ENCODE data around the gene LGMN.
"Not testable (repeated sequence)": the region's sequence is repeated elsewhere in the genome, so short reads cannot be mapped to it uniquely, and the experiment has no call there.

Gene LGMN

DNA sequence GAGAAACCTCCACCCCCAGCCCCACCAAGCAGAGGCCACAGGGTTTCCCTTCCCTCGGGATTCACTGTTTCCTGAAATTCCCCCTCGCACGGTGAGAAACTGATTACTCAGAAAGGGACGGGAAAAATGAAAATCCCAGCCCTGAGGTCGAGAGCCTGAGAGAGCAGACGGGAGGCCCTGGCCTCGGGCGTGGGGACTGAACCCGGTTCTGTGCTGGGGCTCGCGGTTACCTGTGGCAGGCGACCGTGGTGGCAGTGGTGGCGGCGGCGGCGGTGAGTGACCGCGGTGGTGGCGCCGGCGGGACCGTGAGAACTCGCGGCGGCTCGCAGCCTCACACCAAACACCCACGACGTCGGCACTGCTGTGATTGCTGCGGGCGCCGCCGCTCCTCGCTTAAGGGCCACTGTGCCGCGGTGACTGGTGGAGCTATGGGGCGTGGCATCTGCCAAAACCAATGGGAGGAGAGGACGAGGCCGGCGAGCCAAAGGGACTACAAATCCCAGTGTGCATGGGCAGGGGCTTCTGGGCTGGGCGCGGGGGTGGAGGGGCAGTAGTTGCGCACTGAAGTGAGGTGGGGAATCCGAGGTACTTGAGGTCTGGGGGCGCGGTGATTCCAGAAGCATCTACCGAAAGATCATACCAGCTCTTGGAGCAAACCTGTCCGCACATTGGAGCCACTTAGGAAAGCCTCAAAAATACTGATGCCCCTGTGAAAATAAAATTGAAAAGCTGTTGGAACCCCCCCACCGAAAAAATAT, at the start of gene LGMN:
TSS of gene LGMN (minus strand) at position 369 of the 758 bp plus-strand sequence. CDS start 15,841 bp downstream, outside the sequence.
- peak; percentile 92 for DNase-seq

DNA sequence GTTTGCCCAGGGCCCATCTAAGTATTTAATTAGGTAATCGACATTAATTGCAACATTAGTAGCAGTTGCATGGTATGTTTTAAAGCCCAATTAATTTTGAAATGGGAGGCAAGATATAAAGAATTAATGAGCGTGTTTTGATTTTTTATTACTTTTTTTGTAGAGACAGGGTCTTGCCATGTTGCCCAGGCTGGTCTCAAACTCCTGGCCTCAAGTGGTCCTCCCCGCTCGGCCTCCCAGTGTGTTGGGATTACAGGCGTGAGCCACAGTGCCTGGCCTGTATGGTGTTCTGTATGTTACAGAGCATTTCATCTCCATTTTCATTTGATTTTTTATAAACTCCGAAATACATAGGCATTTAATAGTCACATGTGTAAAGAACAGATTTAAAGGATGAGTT, 46.5 kb upstream of the LGMN start:
- no peak for DNase-seq

DNA sequence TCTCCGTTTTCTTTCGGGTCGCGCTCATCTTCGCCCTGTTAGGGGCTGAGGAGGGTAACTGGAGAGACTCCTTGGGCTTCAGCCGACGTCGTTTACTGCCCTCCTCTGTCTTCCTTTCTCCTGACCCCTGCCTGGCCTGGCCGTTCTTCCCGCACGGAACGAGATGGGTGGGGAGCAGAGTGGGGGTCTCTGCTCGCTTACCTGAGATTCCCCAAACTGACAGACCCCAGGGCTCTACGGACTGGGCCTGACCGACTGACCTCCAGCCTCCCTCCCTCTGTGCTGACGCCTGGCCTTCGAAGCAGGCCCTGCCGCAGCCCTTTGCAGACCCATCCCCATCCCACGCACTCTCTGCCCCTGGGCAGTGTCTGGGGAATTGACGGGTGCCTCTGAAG, 46.1 kb upstream of the LGMN start:
- no peak for DNase-seq

DNA sequence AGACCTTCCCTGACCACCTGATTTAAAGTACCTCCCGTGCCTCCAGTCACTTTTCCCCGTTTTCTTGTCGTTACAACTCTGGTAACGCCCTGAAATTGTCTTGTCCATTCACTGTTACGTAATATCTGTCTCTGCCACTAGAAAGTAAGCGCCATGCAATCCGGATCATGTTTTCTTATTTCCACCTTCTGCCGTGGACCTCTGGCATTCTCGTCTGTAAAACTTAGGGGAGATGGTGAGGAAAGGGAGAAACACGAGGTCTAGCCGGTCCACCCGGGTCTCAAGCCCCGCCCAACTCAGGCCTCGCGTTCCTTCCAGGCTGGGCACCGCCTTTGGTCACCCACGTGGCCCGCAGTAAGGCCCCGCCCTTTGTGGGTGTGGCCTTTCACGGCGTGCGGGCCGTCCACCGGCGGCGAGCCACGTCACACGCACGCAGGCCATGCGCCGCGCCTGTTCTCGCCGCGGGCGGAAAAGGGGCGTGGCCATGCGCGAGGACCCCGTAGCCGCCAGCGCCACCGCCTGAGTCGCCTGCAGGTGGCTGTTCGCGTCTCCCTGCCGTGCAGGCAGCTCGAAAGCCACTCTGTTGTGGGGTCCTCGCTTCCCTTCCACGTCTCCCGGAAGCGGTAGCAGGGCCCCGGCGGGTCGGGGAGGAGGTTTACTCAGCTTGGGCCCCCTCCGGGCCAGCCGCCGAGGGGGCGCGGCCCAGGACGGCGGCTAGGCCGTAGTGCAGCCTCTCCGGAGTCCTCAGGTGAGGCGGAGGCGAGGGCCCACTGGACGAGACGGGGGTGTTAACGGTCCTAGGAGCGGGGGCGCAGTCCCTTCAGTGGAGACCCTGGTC, 45.5 kb upstream of the LGMN start, which contains the start of gene GOLGA5:
TSS of gene GOLGA5 (plus strand) at position 597 of the 838 bp plus-strand sequence. CDS start 3,133 bp downstream, outside the sequence.
- DNase-seq, result peak; percentile 97

DNA sequence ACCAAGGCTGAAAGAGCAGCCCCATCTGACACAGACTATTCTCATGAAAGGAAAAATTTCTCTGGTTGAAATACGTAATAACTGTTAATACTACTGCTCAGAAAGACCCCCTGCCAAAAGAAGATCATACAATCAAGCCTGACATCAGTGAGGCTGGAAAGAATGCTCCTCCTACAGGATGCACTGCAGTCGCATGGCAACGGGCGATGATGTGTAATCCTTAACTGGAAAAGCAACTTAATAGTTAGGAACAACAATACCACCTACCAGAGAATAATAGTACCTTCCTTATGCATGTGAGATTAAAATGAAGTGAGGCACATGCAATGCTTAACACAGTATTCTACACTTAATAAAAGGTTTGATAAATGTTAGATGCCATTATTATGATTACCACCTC, 44.5 kb upstream of the LGMN start:
- peak; percentile 15 for DNase-seq

DNA sequence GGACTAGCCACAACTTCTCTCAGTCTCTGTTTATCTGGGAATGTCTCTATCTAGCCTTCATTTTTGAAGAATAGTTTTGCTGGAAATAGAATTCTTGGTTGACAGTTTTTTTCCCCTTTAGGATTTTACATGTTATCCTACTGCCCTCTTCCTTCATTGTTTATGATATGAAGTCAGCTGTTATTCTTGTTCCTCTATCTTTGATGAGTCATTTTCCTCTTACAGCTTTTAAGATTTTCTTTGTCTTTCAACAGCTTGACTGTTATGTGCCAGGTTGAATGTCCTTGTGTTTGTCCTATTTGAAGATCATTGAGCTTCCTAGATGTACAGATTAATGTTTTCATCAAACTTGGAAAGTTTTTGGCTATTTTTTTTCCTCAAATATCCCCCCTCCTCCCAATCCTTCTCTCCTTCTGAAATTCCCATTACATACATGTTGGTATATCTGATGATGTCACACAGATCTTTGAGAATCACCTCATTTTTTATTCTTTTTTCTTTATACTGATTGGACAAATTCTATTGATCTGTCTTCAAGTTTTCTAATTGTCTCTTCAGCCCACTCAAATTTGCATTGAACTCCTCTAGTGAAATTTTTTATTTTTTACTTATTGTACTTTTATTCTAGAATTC, 41.1 kb upstream of the LGMN start:
- DNase-seq, result no peak

DNA sequence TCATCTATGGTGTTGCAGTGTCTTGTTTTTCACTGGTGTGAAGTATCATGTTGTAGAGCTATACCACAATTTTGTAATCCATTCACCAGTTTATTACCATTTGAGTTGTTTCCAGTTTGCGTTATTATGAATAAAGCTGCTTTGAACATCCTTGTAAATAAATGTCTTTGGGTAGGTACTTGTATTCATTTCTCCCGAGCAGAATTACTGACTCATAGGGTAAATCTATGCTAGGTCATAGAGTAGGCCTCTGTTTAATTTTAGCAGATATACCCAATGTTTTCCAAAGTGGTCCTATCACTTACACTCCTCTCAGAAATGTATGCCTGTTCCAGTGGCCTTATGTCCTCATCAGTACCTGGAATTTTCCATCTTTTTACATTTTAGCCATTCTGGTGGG, 39.1 kb upstream of the LGMN start:
- no peak for DNase-seq

DNA sequence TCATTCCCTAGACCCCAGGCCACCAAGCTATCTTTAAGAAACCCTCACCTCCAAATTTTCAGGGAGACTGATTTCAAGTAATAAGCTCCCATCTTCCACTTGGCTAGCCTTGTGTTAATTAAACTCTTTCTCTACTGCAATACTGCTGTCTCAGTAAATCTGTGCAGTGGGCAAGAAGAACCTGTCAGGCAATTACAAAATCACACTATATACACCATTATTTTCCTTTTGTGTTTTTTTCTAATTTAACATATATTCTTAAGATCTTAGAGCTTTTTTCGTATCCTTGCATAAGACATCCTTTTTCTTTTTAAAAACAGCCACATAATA, 38.0 kb upstream of the LGMN start:
- no peak for DNase-seq

DNA sequence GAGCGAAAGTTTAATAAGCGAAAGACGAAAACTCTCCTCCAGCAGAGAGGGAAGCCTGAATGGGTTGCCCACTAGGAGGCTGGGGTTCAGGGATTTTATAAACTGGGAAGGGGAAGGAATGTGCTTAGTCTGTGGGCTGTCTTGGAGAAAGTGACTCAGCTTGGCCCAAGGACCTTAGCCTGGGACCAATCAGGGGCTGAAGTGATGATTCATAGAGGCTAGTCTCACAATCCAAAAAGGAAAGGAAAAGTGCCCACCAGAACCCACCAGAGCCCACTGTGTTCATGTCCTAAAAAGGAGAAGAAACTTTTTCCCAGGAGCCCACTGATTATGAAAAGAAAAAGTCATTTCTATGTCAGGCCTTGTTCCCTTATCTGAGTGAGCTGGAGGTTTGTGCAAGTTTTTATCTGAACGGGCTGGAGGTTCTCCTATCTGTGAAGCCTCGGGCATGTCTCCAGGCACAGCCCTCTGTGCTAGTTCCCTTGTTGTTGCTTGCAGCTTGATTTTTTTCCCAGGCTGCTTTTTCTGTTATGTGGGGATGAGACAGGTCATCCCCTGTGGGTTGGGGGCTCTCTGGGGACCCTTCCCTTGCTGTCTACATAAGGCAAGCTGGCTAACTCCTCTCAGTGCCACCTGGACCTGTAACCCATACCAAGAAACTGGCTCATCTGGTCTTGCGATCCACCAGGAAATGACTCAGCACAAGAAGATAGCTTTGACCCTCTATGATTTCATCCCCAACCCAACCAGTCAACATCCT, 37.4 kb upstream of the LGMN start:
- DNase-seq, result peak; percentile 83

DNA sequence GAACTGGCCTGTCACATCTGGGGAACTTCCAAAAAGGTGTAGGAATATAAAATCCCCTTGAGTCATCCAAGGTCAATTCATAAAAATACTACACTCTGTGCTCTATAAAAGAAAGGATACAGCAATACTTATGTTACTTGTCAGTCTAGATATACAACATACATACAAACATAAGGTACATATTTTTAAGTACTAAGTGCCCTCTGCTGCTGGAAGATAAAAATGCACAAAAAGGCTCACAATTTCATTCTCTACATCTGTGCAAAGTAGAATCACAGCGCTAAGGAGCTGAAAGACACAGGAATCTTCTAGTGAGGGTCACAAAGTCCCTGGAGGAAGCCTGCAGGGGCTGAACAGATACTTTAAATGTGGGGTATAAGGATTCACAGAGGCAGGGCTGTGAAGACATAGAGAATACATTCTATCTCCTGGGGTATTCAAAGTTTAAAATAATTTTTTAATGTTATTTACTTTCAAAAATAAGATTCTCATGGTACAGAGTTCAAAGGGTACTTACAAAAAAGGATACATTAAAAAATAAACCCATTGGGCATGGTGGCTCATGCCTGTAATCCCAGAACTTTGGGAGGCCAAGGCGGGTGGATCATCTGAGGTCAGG, 35.5 kb upstream of the LGMN start:
- DNase-seq, result peak; percentile 61

DNA sequence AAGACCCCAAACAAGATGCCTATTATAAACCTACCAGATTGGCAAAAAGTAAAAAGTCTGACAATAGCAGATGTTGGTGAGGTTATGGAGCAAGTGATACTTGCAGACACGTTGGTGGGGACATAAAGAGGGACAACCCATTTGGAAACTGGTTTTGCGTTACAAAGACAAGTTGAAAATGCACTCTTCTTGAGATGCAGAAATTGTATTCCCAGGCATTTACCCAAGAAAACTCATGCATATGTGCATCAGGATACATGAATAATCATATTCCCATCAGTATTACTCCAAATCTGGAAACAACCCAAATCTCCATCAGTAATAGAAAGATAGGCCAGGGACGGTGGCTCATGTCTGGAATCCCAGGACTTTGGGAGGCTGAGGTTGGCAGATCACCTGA, 32.9 kb upstream of the LGMN start:
- DNase-seq, result no peak

DNA sequence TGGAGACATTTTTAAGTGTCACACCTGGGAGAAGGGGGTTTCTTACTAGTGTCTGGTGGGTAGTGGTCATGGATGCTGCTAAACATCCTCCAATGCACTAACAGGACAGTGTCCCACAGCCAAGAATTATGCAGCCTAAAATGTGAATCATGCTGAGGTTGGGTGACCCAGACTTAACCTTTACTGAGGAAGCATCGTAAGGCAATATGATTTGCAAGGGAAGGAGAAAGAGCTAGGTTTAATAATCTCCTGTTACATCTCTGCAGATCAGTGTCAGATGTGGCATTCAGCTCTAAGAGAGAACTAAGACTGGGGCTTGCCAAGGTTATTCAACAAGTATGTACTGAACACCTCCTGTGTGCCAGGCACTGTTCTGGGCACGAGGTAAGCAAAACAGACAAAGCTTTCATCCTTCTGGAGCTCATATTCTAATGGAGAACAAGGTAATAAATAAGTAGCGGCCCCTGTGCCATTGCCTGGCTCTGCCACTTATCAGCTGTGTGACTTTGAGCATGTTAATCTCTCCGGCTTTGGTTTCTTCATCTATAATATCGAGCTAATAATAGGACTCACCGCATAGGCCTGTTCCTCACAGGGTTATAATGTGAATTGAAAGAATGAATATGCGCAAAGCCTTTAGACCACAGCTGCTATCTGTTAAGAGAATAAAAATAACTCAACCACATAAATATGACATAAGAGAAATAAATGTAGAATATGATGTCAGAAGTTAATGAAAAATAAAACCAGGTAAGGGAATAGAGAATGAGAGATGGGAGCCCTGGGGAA, 32.2 kb upstream of the LGMN start:
- DNase-seq, result peak; percentile 77

DNA sequence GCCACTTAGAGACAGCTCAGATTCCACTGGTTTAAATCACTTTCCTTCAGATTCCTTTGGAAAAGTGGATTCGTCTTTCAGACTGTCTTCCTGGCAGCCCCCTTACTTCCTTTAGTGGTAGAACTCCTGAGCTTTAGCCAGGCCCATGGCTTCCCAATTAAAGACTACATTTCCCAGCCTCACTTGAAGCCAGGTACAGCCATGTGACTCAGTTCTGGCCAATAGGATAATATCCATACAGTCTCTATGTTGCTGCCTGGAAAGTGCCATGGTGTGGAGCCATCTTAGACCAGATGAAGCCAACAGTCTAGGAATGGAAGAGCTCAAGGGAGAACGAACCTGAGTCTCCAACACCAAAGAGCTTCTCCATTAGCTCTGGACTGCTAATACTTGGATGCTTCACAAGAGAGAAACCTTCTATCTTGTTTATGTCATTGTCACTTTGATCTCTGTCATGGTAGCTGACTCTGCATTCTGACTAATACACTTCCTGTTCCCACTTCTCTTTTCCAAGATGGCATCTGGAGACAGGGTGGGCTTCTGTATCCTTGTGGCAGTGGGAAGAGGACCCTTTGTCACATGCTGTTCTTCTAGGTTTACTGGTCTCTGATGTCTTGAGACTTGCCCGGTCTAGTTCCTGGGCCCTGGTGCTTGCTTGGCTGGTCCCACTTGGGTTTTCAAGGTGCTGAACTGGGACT, 30.6 kb upstream of the LGMN start:
- not testable (repeated sequence) for DNase-seq

DNA sequence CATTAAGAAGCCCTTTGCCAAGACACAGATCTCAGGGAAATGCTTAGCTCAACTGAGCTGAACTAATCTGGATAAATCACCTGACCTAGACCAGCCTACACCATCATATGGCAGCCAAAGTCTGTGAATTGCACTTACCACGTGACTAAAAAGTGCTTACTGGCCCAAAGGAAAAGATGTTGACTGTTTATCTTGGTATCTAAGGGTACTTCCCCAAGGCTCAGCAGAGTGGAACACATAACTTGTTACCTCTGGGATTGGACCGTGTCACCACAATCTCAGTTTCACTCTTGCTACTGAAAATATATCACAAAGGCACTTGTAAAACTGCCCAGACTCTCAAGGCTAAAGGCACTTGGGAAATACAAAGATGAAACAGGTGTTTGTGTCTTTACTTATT, 26.9 kb upstream of the LGMN start:
- DNase-seq, result not testable (repeated sequence)

DNA sequence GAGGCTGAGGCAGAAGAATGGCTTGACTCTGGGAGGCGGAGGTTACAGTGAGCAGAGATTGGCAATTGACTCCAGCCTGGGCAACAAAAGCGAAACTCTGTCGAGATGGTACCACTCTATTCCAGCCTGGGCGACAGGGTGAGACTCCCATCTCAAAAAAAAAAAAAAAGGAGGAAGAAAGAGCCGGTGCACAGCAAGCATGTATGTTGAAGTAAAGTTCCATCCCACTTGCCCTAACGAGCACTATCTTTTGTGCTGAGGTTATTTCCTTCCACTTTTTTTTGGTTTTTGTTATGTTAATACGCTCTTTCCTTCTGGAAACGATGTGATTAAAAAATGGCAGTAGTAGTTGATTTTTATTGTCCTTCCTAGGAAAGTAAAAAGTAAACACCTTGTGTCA, 26.1 kb upstream of the LGMN start:
- no peak for DNase-seq

DNA sequence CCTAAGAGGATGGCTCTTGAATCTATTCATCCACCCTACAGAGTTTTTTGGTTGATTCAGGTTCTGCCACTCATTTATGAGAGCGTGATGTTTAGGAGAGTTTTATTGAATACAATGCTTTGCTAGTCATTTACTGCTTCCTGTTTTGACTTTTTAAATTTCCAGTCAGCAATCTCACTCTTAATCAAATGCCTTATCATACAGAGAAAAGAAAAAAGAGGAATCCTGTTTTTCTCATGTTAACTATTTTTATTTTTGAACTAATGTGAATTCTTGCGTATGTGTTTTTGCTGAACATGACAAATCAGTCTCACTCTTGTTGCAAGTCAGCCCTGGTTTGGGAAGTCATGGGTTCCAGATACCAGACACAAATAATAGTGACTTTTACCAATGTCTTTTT, 22.1 kb upstream of the LGMN start:
- DNase-seq, result no peak

DNA sequence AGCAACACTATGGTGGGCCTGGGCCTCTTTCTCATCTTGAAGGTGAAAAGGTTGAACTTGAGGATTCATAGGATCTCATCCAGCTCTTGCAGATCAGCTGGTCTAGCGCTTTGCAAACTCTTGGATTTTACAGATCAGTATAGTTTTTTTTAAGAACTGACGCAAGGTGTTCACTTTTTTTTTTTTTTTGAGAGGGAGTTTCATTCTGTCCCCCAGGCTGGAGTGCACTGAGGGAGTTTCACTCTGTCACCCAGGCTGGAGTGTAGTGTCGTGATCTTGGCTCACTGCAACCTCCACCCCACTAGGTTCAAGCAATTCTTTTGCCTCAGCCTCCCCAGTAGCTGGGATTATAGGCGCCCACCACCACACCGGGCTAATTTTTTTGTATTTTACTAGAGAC, 20.4 kb upstream of the LGMN start:
- DNase-seq, result no peak

DNA sequence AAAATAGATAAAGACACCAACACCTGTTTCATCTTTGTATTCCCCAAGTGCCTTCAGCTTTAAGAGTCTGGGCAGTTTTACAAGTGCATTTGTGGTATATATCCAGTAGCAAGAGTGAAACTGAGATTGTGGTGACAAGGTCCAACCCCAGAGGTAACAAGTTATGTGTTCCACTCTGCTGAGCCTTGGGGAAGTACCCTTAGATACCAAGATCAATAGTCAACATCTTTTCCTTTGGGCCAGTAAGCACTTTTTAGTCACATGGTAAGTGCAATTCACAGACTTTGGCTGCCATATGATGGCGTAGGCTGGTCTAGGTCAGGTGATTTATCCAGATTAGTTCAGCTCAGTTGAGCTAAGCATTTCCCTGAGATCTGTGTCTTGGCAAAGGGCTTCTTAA, 19.8 kb upstream of the LGMN start:
- not testable (repeated sequence) for DNase-seq

DNA sequence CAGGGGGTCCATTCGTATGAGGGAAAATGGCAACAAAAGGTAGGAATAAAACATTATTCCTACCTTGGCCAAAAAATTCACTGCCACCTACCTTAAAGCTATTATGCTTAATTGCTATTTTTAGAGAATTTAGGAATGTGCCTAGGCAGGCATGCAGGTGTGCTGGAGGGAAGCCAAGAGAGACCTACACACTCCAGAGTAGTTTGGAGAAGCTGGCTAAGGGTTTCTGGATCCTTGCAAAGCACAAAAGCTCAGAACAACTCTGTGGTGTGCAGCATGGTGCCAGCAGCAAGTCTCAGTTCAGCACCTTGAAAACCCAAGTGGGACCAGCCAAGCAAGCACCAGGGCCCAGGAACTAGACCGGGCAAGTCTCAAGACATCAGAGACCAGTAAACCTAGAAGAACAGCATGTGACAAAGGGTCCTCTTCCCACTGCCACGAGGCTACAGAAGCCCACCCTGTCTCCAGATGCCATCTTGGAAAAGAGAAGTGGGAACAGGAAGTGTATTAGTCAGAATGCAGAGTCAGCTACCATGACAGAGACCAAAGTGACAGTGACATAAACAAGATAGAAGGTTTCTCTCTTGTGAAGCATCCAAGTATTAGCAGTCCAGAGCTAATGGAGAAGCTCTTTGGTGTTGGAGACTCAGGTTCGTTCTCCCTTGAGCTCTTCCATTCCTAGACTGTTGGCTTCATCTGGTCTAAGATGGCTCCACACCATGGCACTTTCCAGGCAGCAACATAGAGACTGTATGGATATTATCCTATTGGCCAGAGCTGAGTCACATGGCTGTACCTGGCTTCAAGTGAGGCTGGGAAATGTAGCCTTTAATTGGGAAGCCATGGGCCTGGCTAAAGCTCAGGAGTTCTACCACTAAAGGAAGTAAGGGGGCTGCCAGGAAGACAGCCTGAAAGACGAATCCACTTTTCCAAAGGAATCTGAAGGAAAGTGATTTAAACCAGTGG, 15.5 kb upstream of the LGMN start:
- not testable (repeated sequence) for DNase-seq

DNA sequence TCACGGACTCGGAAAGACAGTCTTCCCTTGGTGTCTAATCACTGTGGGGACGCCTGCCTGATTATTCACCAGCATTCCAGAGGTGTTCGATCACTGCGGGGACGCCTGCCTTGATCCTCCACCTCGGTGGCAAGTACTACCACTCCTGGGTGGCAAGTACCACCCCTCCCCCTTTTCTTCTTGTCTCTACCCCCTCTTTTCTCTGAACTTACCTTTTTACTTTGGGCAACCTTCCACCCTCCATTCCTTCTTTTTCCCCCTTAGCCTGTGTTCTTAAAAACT, 12.0 kb upstream of the LGMN start:
- peak; percentile 4 for DNase-seq

Data from fibroblast of skin of right quadriceps (primary cell).